UCSD-AML1 (cell line): Measurements from ENCODE around the gene SLC4A5.

ENCODE experiments used
- DNase-seq: peaks from one replicate; lab custom pipeline; 2025; ENCODE audit not compliant: unreplicated experiment; lab: John Stamatoyannopoulos, UW

Gene SLC4A5, protein sequence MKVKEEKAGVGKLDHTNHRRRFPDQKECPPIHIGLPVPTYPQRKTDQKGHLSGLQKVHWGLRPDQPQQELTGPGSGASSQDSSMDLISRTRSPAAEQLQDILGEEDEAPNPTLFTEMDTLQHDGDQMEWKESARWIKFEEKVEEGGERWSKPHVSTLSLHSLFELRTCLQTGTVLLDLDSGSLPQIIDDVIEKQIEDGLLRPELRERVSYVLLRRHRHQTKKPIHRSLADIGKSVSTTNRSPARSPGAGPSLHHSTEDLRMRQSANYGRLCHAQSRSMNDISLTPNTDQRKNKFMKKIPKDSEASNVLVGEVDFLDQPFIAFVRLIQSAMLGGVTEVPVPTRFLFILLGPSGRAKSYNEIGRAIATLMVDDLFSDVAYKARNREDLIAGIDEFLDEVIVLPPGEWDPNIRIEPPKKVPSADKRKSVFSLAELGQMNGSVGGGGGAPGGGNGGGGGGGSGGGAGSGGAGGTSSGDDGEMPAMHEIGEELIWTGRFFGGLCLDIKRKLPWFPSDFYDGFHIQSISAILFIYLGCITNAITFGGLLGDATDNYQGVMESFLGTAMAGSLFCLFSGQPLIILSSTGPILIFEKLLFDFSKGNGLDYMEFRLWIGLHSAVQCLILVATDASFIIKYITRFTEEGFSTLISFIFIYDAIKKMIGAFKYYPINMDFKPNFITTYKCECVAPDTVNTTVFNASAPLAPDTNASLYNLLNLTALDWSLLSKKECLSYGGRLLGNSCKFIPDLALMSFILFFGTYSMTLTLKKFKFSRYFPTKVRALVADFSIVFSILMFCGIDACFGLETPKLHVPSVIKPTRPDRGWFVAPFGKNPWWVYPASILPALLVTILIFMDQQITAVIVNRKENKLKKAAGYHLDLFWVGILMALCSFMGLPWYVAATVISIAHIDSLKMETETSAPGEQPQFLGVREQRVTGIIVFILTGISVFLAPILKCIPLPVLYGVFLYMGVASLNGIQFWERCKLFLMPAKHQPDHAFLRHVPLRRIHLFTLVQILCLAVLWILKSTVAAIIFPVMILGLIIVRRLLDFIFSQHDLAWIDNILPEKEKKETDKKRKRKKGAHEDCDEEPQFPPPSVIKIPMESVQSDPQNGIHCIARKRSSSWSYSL

DNA sequence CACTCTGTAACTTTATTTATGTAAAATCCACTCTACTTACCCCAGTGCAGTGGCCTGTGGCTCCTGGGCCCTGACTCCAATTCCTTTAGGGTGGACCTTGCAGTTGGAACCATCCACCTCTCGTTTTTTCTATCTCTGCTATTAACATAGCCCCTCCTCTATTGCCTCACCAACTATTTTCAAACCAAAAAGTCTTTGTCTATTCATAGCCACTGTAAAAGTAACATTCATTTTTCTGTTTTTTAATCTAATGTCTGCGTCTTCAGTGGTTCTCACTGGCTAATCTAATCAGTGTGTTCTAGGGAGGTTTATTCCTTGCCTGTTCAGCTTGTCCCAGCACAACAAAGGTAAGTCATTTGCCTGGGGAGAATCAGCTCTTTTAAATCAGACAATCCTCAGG, at the start of gene SLC4A5:
Gene SLC4A5 (minus strand): TSS at position 101 of the 400 bp plus-strand sequence. CDS start 28,393 bp downstream, outside the sequence.
- no peak for DNase-seq

- DNase-seq: no peak
These were observed 49.2 kb upstream of the SLC4A5 start for GRCh38 chr2:74392449-74392743.

DNA sequence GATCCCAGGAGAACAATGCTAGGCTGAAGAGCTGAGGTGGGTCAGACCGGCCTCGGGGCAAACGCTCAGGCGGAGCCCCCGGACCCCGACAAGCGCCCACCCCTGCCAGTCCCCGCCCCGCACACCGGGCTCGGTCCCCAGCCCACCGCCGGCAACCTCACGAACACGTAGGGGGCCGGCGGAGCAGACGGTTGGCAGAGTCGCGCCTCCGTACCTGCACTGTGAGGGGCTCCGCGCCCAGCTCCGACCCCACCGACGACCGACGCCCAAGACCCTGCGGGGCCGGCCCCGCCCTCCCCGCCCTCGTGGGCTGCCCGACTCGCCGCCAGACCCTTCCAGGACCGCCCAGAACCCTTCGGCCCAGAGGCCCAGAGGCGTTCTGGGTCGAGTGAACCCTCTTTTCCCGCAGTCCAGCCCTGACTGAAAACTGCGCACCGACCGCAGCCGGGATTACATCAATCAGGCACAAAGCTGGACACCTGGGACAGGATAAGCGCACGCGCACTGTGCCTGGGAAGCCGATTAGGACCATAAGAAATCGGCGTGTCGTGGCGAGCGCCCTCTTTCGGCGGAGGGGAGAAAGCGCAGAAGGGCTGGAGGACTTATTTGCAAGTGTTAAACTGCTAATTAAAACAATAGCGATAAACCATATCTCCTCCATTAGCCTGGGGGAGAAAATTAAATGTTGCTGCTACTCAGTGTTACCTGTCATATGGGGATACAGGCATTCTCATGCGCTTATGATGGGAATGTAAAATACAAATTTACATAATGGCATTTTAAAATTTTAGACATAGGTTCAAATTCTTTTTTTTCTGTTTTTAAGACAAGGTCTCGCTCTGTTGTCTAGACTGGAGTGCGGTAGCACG, 48.6 kb upstream of the SLC4A5 start:
- DNase-seq: peak; percentile 92

DNA sequence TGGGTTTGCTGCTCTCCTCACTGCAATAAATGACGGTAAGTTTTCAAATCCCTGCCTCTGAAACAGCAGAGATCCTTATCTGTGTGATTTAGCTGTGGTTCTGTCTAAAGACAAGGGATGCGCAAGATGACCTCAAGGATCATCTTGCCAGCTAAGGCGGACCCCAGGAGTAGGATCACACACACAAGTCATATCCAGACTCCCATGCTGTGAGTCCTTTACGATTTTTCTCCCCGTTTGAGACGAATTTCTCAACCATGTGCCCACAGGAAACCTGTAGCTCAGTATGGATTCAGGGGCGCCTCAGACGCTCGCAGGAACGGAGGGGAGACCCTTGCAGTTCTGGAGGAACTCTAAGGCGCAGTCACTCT, 48.0 kb upstream of the SLC4A5 start:
- no peak for DNase-seq

- no peak for DNase-seq
These were observed 47.4 kb upstream of the SLC4A5 start for GRCh38 chr2:74390606-74391005.

DNA sequence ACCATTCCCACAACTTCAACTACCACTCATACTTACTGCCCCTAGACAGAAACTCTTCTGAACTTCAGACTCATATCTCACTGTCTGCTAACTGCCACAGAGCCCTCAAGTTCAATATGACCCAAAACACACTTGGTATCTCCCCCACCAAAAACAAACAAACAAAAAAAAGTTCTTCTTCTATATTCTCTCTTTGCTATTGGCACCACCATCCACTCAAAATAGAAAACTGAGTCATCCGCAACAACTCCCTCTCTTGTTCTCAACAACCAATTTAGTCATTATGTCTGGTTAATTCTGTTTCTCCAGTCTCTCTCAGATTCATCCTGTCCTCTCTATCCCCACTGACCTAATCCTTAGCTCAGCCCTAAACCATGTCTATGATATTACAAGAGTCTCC, 44.1 kb upstream of the SLC4A5 start:
- DNase-seq: no peak

GRCh38 chr2:74385396-74385795, 42.2 kb upstream of the SLC4A5 start:
- DNase-seq: no peak

- no peak for DNase-seq
These were observed 40.8 kb upstream of the SLC4A5 start for GRCh38 chr2:74384051-74384450.

GRCh38 chr2:74383254-74383653, 40.0 kb upstream of the SLC4A5 start:
- DNase-seq: no peak

GRCh38 chr2:74381751-74382150, 38.5 kb upstream of the SLC4A5 start:
- DNase-seq: no peak

- no peak for DNase-seq
These were observed 36.9 kb upstream of the SLC4A5 start, which contains the start of gene DCTN1 for GRCh38 chr2:74379851-74380789. Gene DCTN1 (minus strand): TSS chr2:74380311. CDS start chr2:74380037, 274 bp downstream.

GRCh38 chr2:74378007-74378406, 34.8 kb upstream of the SLC4A5 start:
- no peak for DNase-seq

DNA sequence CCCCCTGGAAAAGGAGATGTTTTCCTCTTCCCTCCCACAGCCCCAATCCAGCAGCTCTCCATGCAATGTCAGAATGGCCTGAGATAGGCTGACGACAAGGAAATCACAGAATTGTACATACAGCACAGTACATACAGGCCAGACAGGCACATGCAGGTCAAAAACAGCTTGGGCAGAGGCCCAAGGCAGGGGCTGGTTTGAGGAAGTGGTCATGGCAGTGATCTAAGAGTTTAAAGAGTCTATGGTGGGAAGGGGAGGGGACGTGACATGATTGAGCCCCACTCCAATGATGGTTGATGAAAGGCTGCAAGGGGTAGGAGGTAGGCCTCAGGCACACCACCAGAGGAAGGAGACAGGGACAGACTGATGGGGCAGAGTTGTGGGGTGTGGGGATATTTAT, 32.6 kb upstream of the SLC4A5 start:
- no peak for DNase-seq

GRCh38 chr2:74374509-74375205, 31.4 kb upstream of the SLC4A5 start:
- no peak for DNase-seq

DNA sequence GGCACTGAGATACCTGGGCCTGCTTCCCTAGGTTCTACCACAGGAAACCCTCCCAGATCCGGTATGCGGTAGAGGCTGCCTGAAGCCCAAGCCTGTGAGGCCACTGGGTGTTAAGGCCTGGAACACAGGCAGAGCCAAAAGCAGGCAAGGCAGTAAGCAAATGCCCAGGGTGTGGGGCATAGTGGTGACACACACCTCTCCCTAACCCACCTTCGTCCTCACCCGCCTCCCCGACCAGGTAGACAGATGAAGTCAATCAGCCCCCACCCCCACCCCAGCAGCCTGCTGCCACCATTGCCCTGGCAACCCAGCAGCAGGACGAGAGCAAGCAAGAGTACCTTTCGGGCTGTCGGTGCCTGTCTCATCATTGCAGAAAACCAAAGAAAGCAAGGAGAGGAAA, 30.8 kb upstream of the SLC4A5 start:
- peak; percentile 51 for DNase-seq

DNA sequence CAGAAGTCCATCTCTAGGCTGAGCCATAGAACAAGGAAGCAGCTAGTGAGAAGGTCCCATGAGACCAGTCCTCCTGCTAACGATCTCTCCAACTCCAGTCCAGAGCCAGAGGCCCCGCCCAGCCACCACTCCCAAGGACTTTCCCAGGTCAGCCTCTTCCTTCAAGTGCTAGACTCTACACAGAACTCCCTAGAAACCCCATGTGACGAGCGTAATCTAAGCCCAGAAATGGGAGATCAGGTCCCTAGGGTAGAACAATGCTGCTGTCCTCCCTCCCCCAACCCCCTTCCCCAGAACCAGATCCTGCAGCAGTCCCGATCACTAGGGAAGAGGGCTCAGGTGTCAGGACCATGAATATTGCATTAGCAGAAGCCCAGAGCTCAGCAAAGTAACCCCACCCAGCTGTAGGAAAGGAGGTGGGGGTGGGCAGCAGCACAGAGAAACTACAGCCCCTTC, 30.0 kb upstream of the SLC4A5 start:
- DNase-seq: no peak

DNA sequence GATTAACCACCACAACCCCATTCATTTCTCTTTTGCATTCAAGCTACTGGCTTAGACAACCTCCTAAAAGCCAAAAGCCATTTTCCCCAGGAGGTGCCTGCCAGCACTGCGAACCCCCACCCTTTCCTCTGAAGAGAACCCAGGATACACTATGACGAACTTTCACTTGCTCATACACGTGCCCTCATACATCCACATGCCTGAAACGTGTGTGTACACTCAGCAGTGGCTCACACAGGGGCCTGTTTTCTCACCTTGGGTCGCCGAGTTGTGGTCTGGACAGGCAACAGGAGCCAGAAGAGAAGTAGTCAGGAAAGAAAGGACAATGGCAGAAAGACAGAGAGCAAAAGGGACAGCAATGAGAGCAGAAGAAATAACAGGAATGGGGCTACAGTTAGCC, 29.5 kb upstream of the SLC4A5 start:
- no peak for DNase-seq

DNA sequence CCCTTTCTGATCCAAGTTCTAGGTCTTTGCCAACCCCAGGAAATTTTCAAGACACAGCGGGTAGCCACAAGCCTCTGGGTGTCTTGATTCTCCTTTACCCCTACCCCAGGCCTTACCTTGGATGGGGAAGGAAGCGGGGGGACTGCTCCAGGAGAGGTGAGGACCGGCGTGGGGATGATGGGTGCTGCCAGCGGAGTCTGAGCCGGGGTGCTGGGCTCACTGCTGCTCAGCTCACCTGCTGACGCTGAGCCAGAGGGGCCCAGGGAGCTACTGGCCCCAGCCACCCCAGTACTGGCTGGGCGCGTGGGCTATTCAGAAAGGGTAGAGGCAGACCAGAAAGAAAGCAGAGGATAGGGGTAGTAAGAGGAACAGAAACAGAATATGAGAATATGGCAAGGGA, 28.2 kb upstream of the SLC4A5 start:
- DNase-seq: no peak

DNA sequence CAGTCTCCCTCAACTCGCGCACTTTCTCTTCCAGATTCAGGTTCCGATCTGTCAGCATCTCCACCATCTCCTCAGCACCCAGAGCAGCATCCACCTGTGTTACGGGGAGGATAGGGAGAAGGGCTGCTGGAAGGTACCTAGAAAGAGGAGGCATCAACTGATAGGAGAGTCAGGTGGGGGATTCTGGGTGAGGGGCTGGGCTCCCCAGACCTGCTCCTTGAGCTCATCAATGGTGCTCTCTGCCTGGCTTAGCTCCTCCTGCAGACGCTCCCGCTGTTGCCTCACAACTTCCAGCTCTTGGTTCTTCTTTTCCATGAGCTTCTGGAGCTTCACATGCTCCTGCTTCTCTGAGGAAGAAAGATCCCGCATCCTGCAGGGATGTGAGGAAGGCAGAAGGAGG, 26.8 kb upstream of the SLC4A5 start:
- DNase-seq: no peak
